ENCODE measurements around the gene BICRAL.

DNA sequence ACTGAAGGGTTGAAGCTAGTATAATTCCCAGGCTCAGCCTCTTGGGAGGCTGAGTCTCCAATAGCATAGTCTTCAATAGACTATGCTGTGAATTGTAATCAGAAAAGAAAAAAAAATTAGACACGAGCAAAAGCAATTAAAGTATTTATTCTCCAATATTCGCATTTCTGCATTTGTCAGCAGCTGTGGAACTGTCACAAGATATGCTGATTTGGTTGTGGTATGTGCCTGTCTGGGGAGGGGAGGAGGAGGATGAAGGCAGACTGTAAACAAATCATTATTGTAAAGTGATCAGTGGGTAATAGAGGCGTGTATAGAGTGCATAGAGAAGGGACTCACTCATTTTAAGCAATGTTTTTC lies 10.1 kb upstream of the BICRAL start:
- TF ChIP-seq, protein P1, sequence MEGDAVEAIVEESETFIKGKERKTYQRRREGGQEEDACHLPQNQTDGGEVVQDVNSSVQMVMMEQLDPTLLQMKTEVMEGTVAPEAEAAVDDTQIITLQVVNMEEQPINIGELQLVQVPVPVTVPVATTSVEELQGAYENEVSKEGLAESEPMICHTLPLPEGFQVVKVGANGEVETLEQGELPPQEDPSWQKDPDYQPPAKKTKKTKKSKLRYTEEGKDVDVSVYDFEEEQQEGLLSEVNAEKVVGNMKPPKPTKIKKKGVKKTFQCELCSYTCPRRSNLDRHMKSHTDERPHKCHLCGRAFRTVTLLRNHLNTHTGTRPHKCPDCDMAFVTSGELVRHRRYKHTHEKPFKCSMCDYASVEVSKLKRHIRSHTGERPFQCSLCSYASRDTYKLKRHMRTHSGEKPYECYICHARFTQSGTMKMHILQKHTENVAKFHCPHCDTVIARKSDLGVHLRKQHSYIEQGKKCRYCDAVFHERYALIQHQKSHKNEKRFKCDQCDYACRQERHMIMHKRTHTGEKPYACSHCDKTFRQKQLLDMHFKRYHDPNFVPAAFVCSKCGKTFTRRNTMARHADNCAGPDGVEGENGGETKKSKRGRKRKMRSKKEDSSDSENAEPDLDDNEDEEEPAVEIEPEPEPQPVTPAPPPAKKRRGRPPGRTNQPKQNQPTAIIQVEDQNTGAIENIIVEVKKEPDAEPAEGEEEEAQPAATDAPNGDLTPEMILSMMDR (conservative IDR thresholded peaks at IDR 0.05; ENCODE audit: low read depth, low read length): no peak
- no peak for TF ChIP-seq EZH2 (IDR thresholded peaks at IDR 0.05; ENCODE audit: borderline replicate concordance, low read depth, low read length, poor library complexity, severe bottlenecking)

Measured in A673 (cell line).